Esophagus squamous epithelium (tissue), 4 donors: ENCODE results near the gene TRPV3.

ENCODE experiments used
- CTCF ChIP-seq, 6 experiments: fragments of 450-650 bp in 4 of 6; fragments of 200-600 bp in 2 of 6; sonication (generic) in 2 of 6; IDR thresholded peaks; one replicate each; pipeline ENCODE4 v1.5.1; 2016 to 2019; ENCODE audit warnings: antibody characterized with exemption in 6 of 6, mild to moderate bottlenecking in 4 of 6, moderate library complexity in 4 of 6
- POLR2A ChIP-seq, 4 donors: fragments of 450-650 bp; IDR thresholded peaks; one replicate each; pipeline ENCODE4 v1.6.1; 2017; ENCODE audit warnings: antibody characterized with exemption in 4 of 4, mild to moderate bottlenecking in 4 of 4, moderate library complexity in 3 of 4

- TF ChIP-seq CTCF (IDR thresholded peaks at IDR 0.05) (no peak), POLR2A (IDR thresholded peaks at IDR 0.05) (no peak)
These were observed 7.9 kb downstream of the TRPV3 start for GRCh38 chr17:3549610-3550162.
